Measurements from ENCODE around the gene UCK1.
A peak's percentile ranks its signal among the peaks of the same experiment; 100 is the strongest.
"Not testable (repeated sequence)": the region's sequence is repeated elsewhere in the genome, so short reads cannot be mapped to it uniquely, and the experiment has no call there.

Gene UCK1

DNA sequence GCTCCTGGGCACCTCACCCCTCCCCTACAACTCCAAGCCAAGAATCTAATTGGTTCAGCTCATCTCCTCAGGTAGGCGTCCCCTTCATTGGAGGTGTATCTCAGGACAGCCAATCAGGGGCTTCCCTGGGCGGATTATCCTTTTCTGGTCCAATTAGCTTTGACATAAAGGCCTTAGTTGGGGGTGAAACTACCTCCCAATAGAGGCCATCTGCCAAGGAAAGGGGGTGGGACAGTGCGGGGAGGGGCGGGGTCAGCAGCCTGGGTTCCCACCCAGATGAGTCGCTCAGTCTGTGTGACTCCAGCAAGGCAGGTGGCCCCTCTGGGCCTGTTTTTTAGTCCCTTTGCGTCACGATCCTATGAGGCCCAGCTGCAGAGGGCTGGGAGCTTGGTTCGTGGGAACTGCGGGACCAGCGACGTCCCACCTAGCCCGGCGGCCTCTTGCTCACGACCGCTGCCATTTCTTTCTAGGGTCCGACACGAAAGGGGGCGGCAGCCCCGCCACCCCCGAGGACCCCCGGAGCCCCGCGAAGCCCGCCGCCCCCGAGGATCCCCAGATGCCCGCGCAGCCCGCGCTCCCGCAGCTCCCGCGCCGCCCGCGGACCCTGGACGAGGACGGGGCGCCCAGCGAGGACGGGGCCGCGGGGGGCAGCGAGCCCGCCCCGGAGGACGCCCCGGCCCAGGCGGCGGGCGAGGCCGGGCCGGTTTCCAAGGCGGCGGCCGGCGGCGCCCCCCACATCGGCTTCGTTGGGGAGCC is 23.2 kb upstream of the UCK1 start:
- DNase-seq: no peak

DNA sequence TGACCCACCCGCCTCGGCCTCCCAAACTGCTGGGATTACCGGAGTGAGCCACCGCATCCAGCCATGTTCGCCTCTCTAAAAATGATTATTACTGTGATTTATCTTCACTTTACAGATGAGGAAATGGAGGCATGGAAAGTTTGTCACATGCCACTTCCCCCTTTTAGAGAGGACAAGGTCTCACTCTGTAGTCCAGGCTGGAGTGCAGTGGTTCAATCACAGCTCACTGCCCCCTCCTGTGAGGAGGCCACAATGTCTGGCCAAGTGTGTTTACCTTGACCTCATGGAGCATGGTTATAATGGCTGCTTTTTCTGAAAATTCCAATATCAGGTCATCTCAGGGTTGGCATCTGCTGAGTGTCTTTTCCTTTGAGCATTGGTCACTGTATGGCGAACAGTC is 21.0 kb upstream of the UCK1 start:
- no peak for DNase-seq

DNA sequence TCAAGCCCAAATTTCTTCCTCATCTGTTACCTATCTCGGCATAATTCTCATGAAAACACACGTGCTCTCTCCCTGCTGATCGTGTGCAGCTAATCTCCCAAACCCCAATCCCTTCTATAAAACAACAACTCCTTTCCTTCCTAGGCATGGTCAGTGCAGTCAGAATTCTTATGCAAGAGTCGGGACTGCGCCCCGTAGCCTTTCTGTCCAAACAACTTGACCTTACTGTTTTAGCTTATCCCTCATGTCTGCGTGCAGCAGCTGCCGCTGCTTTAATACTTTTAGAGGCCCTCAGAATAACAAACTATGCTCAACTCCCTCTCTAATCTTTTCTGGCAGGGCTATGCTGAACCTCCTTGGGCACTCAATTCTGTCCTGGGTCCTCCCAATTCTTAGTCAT is 19.4 kb upstream of the UCK1 start:
- DNase-seq: not testable (repeated sequence)

DNA sequence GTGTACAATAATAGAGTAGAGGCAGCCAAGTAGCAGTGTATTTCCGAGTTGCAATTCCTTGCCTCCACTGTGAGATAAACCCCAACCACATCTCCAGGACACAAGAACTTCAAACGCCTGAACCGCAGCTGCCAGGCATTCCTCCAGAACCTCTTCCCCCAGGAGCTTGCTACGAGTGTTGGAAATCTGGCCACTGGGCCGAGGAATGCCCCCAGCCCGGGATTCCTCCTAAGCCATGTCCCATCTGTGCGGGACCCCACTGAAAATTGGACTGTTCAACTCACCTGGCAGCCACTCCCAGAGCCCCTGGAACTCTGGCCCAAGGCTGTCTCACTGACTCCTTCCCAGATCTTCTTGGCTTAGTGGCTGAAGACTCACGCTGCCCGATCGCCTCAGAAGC is 18.1 kb upstream of the UCK1 start:
- not testable (repeated sequence) for DNase-seq

DNA sequence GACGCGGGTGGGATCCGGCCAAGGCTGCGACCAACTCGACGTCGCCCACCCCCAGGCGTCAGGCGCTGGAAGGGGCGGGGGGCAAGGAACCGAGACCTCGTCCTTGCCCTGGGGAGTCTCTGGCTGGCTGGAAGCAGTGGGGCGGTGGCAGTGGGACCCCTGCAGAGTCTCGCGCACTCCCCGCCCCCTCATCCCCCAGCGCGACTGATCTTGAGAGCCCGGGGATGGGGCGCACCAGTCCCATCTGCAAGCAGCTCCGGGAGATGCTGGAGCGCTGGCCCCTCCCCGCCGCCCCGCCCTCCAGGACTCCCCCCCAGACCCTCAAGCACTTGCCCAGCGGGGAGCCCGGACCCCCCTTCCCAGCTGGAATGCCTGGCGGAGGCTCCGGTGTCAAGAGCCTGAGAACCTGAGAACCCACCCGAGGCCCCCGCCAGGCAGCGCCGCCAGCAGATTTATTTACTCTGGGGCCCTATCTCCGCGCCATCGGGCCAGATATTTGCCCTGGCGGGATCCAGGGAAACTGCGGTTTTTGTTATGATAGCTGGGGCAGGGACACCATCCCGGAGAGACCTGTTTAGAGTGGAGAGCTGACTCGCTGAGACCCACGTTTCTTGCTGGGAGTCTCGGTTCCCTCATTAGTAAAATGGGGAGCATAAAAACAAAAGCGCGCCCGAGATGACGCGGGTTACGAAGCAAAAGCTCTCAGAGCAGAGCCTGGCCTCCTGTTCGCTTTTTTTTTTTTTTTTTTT is 15.4 kb upstream of the UCK1 start:
- no peak for DNase-seq

DNA sequence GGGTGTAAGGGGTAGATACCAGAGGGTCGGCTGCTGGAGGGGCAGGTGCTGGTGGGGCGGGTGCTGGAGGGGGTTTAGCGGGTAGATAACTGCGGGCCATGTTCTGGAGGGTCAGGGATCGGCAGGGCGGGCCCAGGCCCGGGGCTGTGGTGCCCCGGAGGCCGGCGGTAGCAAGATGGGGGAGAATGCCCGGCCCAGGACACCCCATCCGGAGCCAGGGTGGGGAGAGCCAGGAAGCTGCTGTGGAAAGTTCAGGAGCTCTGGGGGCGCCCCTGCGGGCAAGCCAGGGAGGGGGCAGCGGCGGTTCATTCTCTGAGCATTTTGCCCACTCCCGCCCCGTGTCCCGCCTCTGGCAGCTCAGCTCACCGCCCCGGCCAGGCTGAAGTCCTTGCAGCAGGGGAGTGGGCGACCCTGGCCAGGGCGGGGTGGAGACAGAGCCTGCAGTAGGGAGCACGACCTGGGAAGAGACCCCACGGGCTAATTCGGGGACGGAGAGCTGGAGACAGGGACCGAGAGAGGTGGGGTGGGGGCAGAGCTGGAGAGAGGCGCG is 14.8 kb upstream of the UCK1 start:
- no peak for DNase-seq

DNA sequence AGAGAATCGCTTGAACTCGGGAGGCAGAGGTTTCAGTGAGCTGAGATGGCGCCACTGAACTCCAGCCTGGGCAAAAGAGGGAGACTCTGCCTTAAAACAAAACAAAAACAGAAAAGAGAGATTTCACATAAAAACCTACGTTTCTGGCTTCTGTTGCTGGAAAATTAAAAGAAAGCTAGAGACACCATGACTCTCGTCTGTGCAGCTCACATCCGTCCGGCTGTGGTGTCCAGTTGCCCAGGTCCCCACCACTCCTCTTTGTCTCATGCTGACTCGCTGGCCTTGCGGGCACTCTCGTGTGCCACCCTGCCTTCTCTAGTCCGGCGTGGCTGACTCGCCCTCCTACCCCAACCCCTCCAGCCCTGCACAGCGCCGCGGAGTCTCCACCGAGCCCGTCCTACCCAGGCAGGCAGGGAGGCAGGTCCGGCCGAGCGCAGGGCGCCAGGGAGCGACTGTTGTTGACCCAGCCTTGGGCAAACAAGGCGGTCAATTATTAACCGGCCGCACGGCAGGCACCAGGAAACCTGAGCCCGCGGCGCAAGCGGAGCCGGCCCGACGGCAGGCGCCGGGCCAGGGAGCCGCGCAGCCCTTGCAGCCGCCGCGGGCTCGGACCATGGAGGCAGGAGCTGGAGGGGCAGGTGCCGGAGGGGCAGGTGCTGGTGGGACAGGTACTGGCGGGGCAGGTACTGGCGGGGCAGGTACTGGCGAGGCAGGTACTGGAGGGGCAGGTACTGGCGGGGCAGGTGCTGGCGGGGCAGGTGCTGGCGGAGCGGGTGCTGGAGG is 14.1 kb upstream of the UCK1 start, which contains the start of gene PRRT1B:
PRRT1B (plus strand) TSS at position 521 of the 783 bp plus-strand sequence; CDS start at position 614, 93 bp downstream.
- DNase-seq: no peak

DNA sequence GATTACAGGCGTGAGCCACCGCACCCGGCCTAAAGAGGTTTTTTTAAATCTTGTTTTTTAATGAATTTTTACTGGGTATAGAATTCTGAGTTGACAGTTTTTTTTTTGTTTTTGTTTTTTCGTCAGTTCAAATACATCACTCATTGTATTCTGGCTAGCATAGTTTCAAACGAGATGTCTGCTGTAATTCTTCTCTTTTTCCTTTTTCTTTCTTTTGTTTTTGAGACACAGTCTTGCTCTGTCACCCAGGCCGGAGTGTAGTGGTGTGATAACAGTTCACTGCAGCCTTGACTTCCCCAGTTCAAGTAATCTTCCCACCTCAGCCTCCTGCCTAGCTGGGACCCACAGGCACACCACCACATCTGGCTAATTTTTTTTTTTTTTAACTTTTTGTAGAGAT is 12.1 kb upstream of the UCK1 start:
- DNase-seq: no peak

DNA sequence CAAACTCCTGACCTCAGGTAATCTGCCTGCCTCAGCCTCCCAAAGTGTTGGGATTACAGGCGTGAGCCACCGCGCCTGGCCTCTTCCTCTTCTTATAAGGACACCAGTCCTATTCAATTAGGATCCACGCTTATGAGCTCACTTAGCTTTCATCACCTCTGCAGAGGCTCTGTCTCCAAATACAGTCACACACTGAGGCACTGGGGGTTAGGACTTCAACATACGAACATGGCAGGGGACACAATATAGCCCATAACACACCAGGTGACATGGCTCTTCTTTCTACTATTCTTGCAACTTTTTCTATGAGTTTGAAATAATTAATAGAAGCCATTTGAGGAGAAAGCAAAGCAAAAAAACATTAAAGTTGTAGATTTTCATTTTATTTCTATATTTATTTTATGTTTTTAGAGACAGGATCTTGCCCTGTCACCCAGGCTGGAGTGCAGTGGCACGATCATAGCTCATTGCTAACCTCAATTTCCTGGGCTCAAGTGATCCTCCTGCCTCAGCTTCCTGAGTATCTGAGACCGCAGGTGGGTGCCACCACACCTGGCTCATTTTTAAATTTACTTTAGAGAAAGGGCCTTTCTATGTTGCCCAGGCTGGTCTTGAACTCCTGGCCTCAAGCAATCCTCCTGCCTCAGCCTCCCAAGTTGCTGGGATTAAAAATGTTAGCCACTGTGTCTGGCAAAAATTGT is 8.3 kb upstream of the UCK1 start:
- DNase-seq: peak; percentile 55

DNA sequence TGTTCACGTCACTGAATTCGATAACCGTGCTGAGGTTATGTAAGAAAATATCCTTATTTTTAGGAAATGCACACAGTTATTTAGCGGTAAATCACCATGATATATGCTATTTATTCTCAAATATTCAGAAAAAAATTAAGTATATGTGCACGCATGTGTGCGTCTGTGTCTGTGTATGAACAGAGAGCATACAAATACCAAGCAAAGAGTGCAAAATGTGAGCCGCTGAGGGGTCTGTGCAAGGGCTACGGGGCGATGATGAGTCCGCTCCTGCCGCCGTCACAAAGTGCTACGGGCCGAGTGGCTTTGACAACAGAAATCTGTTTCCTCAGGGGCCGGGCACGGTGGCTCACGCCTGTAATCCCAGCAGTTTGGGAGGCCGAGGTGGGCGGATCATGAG is 6.9 kb upstream of the UCK1 start:
- no peak for DNase-seq

DNA sequence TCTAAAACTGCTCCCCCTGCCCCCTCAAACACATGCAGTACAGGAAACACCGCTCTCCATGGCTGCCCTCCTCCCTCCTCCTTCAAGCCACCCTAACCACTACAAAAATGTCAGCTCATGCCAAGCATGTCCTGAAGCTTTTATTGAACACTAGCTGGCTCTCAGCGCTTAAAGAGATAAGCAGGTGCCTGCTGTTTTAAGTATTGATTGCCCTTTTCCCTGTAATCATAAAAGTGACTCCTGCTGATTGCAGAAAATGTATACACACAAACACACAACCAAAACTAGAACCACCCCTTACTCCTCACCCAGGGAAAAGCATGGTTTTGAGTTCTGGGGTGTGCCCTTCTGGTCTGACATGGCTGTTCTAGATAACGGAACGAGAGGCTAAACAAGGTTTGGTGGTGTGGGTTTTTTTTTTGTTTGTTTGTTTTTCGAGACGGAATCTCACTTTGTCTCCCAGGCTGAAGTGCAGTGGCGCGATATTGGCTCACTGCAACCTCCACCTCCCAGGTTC is 3.7 kb upstream of the UCK1 start:
- DNase-seq: peak; percentile 21

DNA sequence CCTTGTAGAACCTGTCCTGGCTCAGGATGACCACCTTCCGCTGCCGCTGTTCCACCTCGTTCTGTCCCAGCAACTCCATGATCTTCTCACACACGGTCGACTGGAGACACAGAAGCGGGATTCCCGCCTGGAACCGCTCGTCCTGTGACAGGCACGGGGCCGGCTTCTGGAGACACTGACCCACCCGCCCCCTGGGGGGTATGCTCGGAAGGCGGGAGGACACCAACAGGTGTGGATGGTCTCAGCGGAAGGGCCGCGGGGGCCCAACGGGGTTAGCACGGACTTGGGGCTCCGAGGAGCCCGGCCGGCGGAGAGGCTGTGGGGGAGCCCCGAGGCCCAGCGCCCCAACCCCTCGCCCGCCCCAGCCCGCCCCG is 530 bp downstream of the UCK1 start:
- no peak for DNase-seq

DNA sequence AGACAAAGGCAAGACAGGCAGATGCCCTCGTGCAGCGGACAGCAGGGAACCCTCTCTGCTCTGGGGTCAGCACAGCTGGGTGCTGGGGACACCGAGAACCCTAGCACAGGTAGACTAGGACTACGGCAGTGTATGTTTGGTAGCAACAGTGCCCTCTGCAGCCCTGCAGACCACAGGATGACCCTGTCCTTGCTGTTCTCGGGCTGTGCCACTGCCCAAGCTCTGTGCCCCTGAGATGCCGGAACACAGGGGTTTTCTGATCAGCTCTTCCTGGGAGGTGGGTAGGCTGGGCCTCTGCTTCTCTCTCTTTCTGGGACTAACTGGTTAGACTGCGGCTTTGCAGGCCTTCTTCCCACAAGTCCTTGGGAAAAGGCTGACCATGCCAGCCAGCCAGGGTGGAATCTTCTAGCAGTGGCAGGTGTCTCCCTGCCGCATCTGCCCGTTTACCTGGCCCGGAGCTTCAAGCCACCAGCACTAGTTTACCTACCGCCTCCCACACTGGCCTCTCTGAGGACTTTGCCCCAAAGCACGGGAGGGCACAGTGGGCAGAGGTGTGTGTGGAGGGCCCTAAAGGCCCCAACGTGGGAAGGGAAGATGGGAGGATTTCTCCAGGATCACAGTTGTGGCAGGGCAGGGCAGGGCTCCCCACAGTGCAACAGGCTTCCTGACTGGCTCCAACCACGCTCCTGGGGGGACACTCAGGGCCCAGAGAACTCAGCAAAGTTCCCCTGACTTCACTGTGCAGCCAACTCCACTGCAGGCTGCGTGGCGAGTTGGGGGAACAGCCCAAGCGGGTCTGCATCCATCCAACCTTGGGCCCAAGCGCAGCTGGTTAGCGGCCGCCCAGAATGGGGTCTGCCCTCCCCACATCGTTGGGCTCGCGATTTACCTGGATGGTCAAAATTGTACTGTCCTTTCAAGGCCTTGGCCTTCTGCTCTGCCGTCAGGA is 1.2 kb downstream of the UCK1 start:
- DNase-seq: no peak

DNA sequence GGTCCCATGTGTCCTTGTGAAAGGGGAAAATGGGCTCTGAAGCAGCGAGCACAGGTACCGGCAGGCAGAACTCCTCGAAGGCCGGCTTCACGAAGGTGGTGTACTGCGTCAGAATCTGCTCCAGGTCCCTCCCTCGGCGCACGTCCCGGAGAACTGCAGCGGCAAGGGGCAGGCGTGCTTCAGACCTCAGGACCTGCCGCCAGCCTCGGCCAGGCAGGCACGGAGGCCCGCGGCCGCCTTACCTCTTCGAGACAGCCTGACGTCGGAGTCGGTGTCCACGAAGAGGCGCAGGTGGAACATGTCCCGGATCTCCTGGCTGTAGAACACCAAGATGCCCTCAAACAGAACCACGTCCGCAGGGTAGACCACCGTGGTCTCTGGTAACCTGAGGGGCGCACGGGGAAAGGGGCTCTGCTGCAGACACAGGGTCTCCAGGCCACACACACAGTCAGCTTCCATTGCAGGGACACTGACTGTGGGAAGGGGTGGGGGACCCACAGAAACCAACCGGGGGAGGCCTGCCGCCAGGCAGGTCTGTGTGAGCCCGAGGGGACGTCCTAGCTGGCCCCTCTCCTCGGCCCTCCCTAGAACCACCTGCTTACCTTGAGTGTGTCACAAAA is 2.1 kb downstream of the UCK1 start:
- no peak for DNase-seq

DNA sequence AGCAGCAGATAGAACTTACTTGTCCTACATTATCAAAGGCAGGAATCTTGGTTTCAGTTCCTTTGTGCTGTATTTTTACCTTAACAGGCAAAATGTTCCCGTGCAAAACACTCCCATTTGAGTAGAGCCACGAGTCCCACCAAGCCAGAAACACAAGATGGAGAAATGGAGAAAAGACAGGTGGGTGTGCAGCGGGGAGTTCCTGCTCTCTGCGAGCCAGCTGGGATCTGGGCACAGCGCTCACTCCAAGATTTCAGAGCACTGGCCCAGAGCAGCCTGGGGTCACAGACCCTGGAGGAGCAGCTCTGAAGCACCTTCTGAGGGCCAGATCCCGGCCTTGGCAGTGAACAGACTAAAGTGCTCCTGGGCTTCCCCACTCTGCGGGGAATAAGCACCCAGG is 2.9 kb downstream of the UCK1 start:
- no peak for DNase-seq

DNA sequence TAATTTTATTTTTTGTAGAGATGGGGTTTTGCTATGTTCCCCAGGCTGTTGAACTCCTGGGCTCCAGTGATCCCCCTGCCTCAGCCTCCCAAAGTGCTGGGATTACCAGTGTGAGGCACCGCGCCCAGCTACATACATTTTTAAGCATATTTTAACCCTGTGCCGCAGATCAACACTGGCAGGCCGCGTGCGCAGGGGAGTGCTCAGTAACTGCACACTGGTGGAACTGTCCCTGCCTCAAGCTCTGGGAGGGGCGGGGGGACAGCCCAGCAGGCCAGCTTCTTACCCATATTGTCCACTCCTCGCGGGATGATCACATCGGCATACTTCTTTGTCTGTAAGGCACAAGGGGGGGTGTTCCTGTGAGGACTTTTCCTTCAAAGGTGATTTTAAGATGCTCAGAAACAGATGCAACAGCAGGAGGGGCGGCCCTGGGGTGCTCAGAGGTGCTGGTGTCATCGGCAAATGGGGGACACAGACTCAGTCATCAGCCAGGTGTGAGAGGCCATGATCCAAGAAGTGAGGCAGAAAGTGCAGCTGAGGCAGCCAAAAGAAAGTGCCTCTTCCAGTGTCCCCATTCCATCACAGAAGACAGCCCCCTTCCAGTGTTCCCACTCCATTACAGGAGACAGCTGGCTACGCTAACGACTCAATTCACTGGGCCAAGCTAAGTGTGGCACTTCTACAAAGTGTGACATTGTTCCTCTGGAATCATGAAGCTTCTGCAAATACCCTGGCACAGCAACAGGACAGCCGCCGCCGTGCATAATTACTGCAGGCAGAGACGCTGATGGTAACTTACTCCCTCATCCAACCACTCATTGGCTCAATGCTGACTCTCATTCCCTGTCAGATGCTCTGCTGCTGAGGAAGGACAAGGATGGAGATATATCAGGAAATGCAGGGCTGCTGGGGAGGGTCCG is 5.2 kb downstream of the UCK1 start:
- DNase-seq: no peak

DNA sequence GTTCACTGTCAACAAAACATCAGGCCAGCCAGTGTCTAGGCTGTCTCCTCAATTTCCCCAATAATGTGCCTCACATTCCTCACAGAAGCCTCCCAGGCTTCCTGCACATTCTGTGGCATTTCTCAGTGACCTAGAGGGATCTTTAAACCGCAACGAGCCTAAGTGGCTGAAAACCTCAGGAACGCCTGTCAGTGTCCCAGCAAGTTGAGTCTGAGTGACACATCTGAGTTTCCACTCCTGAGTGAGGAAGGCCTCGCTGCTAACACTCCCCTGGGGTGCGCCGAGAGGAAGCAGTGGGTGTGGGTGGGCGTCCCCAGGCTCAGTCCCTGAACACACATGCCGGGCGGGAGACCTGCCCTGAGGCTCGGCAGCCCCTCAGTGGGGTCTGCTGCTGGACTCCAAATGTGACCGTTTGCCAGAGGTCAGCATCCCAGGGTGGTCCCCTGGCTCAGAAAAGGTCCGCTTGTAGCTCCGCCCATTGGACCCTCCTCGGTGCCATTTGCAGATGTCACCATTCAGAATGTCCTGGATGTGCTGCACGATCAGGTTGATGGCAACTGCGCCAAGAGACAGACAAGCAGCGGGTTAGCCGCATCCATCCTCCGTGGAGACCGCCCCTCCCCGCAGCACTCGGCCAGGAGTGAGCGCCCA is 6.3 kb downstream of the UCK1 start:
- no peak for DNase-seq

DNA sequence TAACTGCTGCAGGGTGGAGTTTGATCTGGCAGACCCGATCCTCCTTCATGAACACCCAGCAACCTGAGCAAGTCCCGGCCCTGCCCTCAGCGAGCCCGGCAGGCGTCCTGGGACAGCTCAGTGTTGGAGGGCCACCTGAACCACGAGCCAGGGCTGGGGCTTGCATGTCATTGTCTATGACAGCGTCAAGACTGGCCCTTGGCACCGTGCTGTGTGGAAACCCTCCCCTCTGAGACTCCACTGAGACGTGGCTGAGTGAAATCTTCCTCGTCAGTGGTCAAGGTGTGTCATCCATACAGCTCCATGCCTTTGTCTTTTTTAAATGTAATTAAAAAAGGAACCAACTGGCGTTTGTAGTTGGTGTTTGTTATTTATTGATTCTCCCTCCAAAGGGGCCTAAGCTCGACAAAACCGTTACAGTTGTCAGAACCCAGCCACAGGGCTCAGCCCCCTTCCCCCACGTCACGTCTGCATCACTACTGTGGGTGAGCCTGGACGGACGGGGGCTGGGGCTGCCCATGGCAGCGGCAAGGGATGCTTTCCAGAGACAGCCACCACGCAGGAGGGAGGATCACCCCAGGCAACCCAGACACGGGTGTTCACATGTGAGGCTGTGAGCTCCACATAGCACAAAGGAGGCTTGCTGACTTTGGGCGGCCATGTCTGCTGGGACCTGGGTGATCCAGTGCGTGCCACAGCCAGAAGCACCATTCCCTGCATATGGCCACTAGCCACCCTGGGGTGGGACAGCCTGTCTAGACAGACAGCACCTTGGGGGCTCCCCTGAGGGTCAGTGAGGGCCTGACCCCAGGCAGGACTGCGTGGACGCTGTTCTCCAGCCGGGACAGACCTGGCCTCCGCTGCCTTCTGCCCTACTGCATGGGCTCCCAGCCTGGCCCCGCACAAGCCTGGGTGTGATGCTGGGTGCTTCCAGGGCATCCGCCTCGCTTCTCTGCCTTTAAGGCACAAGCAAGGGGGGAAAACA is 7.3 kb downstream of the UCK1 start:
- DNase-seq: no peak

Data from CD4-positive, alpha-beta T cell treated with Interleukin-10 for 1 hour (primary cell).